ENCODE measurements around the gene RSPRY1.
A peak's percentile ranks its signal among the peaks of the same experiment; 100 is the strongest.

The RSPRY1 gene

DNA sequence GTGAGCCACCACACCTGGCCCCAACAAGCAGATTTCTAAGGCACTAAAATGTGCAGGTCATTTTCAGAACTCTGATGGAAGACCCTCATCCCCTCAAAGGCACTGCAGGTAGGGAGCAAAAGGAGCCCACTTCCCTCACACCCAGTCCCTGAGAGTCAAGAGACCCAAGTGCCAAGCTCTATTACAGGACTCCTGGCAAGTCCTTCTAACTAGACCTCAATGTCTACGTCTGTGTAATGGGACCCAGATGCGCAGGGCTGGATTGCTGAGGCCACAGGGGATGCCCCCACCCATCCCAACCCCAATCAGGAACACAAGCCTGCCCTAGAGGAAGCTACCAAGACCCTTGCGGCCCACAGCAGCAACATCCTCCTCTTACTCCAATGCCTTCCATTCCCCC lies 95.7 kb downstream of the RSPRY1 start:
- no peak overlapping the region for H2AFZ ChIP-seq (ENCODE audit: low read depth, low read length)
- 92% methylated on average over 3 of the region's 3 CpGs for WGBS
- H2BK12ac ChIP-seq (ENCODE audit: low read length in 2 of 2): no peak overlapping the region
- H3K9me3 ChIP-seq (ENCODE audit: control insufficient read depth, low read length): no peaks in the 10 kb centered on the region
- no peak overlapping the region for H4K91ac ChIP-seq (ENCODE audit: low read length)
- no peak overlapping the region for H2BK15ac ChIP-seq (ENCODE audit: low read depth, poor library complexity, severe bottlenecking)
- no peak overlapping the region for H3K18ac ChIP-seq (ENCODE audit: low read depth in 1 of 2, low read length in 2 of 2)
- H3K4ac ChIP-seq (ENCODE audit: low read depth in 1 of 2, low read length in 2 of 2): no peak overlapping the region
- H3K4me3 ChIP-seq (ENCODE audit: insufficient read depth in 1 of 2, low read depth in 1 of 2, low read length in 2 of 2): no peak overlapping the region
- no peak overlapping the region for H2BK120ac ChIP-seq (ENCODE audit: low read depth, low read length)
- H2BK5ac ChIP-seq (ENCODE audit: low read depth, low read length, poor library complexity, severe bottlenecking): no peak overlapping the region
- no peak overlapping the region for H3K14ac ChIP-seq (ENCODE audit: low read length in 2 of 2)
- no peak overlapping the region for H3K9ac ChIP-seq (ENCODE audit: low read length)
- peak overlapping the region; percentile 10 for H2AK5ac ChIP-seq (ENCODE audit: low read length, severe bottlenecking)
- H3K4me2 ChIP-seq (ENCODE audit: low read length, poor library complexity, severe bottlenecking): no peak overlapping the region
- H3K27ac ChIP-seq (ENCODE audit: low read length, poor library complexity, severe bottlenecking): no peak overlapping the region
- H3K79me1 ChIP-seq (replicated peaks; ENCODE audit: low read length, poor library complexity, severe bottlenecking): peaks cover 2% of the 10 kb centered on the region
- peaks cover 22% of the 10 kb centered on the region for H3K4me1 ChIP-seq (ENCODE audit: control insufficient read depth, insufficient read depth, low read depth, low read length)
- no peak for DNase-seq
- no peak overlapping the region for H4K8ac ChIP-seq (ENCODE audit: low read length)
- H3K27me3 ChIP-seq (ENCODE audit: control insufficient read depth in 1 of 2, insufficient read depth in 1 of 2, low read length in 2 of 2): peaks cover 5 to 57% of the 10 kb centered on the region in 2 experiments
- no peaks in the 10 kb centered on the region for H3K36me3 ChIP-seq (ENCODE audit: control insufficient read depth in 1 of 2, insufficient read depth in 2 of 2, low read depth in 1 of 2, low read length in 2 of 2)
- no peak overlapping the region for H3K23ac ChIP-seq (ENCODE audit: low read length in 2 of 2)

DNA sequence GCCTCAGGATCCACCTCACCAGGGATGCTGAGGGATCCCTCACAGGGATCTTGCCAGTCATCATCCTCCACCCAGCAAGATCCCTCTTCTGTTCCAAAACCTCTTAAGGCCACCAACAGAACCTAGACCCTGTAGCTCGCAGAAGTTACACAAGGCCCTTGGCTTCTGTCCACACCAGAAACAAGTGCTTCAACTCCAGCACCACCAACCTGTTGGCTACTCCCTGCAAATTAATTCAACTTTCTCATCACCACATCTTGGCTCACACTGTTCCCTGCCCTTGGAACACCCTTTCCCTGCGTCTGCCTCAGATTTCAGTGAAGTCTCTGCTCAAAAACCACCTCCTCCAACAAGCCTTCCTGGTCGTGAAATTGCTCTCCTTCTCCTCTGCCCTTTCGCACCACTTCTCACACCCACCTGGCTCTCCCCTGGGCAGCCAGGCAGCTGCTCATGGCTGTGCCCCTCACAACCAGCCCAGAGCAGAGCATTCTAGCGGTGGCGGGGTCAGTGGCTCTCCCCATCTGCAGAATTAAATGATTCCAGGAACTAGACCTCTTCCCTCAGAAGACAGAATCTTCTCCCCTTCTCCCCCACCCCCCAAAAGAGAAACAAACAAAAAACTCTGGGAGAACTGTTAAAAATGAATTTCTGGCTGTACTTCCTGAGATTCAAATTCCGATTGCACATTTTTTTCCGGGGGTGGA lies 96.5 kb downstream of the RSPRY1 start:
- no peaks in the 10 kb centered on the region for H3K9me3 ChIP-seq (ENCODE audit: control insufficient read depth, low read length)
- H3K27ac ChIP-seq (ENCODE audit: low read length, poor library complexity, severe bottlenecking): no peak overlapping the region
- no peak overlapping the region for H2BK15ac ChIP-seq (ENCODE audit: low read depth, poor library complexity, severe bottlenecking)
- peaks cover 22% of the 10 kb centered on the region for H3K4me1 ChIP-seq (ENCODE audit: control insufficient read depth, insufficient read depth, low read depth, low read length)
- 87% methylated on average over 8 of the region's 8 CpGs for WGBS
- no peak overlapping the region for H3K4me3 ChIP-seq (ENCODE audit: insufficient read depth in 1 of 2, low read depth in 1 of 2, low read length in 2 of 2)
- no peak for DNase-seq
- peaks cover 5 to 57% of the 10 kb centered on the region in 2 experiments for H3K27me3 ChIP-seq (ENCODE audit: control insufficient read depth in 1 of 2, insufficient read depth in 1 of 2, low read length in 2 of 2)
- H3K14ac ChIP-seq (ENCODE audit: low read length in 2 of 2): no peak overlapping the region
- peak overlapping the region; percentile 1 for H2AK5ac ChIP-seq (ENCODE audit: low read length, severe bottlenecking)
- no peaks in the 10 kb centered on the region for H3K36me3 ChIP-seq (ENCODE audit: control insufficient read depth in 1 of 2, insufficient read depth in 2 of 2, low read depth in 1 of 2, low read length in 2 of 2)
- no peak overlapping the region for H3K23ac ChIP-seq (ENCODE audit: low read length in 2 of 2)
- peaks cover 2% of the 10 kb centered on the region for H3K79me1 ChIP-seq (replicated peaks; ENCODE audit: low read length, poor library complexity, severe bottlenecking)
- no peak overlapping the region for H4K8ac ChIP-seq (ENCODE audit: low read length)
- no peak overlapping the region for H3K4me2 ChIP-seq (ENCODE audit: low read length, poor library complexity, severe bottlenecking)
- no peak overlapping the region for H3K4ac ChIP-seq (ENCODE audit: low read depth in 1 of 2, low read length in 2 of 2)
- H3K18ac ChIP-seq (ENCODE audit: low read depth in 1 of 2, low read length in 2 of 2): no peak overlapping the region
- H3K9ac ChIP-seq (ENCODE audit: low read length): no peak overlapping the region
- H2BK120ac ChIP-seq (ENCODE audit: low read depth, low read length): no peak overlapping the region
- H2AFZ ChIP-seq (ENCODE audit: low read depth, low read length): no peak overlapping the region
- no peak overlapping the region for H2BK12ac ChIP-seq (ENCODE audit: low read length in 2 of 2)
- no peak overlapping the region for H4K91ac ChIP-seq (ENCODE audit: low read length)
- no peak overlapping the region for H2BK5ac ChIP-seq (ENCODE audit: low read depth, low read length, poor library complexity, severe bottlenecking)

DNA sequence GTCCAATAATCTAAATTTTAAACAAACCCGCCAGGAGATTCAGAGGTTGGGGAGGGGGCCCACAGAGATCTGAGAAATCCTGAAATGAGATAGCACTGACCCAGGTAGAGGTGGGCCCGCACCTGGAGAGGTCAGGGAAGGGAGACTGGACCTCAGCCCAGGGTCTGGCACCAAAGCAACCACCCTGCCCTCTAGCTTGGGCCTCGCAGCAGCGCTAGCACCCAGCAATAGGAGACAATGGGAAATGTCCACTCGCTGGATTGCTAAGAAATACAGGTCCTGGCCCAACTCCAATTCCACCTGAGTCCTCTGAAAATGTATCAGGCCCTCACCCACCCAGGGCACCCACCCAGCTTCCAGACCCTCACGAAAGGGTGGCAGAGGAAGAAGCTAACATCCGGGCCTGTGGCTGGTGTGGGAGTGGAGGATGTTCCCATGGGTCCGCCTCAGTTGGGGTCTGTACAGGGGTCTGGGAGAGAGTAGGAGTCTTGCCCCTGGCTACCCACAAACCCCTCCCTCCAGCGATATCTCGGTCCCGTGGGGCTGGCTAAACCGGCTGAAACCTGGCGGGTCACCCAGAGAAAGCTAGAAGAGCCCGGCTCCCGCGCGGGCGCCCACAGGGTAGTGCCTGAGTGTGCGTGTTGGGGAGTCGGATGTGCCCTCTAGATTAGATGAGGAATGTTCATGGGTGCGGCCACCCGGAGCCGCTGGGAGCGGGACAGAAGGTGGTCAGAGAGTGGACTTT lies 97.3 kb downstream of the RSPRY1 start:
- H4K91ac ChIP-seq (ENCODE audit: low read length): no peak overlapping the region
- H3K27me3 ChIP-seq (ENCODE audit: control insufficient read depth in 1 of 2, insufficient read depth in 1 of 2, low read length in 2 of 2): peaks cover 5 to 57% of the 10 kb centered on the region in 2 experiments
- H3K4me2 ChIP-seq (ENCODE audit: low read length, poor library complexity, severe bottlenecking): no peak overlapping the region
- H3K4ac ChIP-seq (ENCODE audit: low read depth in 1 of 2, low read length in 2 of 2): no peak overlapping the region
- H3K79me1 ChIP-seq (replicated peaks; ENCODE audit: low read length, poor library complexity, severe bottlenecking): peaks cover 2% of the 10 kb centered on the region
- no peak overlapping the region for H2BK12ac ChIP-seq (ENCODE audit: low read length in 2 of 2)
- no peak overlapping the region for H2BK15ac ChIP-seq (ENCODE audit: low read depth, poor library complexity, severe bottlenecking)
- H3K18ac ChIP-seq (ENCODE audit: low read depth in 1 of 2, low read length in 2 of 2): no peak overlapping the region
- peak overlapping the region in 1 of 2 experiments; percentile 64 for H3K4me3 ChIP-seq (ENCODE audit: insufficient read depth in 1 of 2, low read depth in 1 of 2, low read length in 2 of 2)
- peaks cover 19% of the 10 kb centered on the region for H3K4me1 ChIP-seq (ENCODE audit: control insufficient read depth, insufficient read depth, low read depth, low read length)
- no peak overlapping the region for H2AFZ ChIP-seq (ENCODE audit: low read depth, low read length)
- no peak overlapping the region for H3K23ac ChIP-seq (ENCODE audit: low read length in 2 of 2)
- H3K36me3 ChIP-seq (ENCODE audit: control insufficient read depth in 1 of 2, insufficient read depth in 2 of 2, low read depth in 1 of 2, low read length in 2 of 2): no peaks in the 10 kb centered on the region
- peak overlapping the region; percentile 4 for H2AK5ac ChIP-seq (ENCODE audit: low read length, severe bottlenecking)
- no peak overlapping the region for H3K14ac ChIP-seq (ENCODE audit: low read length in 2 of 2)
- H3K9ac ChIP-seq (ENCODE audit: low read length): no peak overlapping the region
- no peak overlapping the region for H3K27ac ChIP-seq (ENCODE audit: low read length, poor library complexity, severe bottlenecking)
- no peak for DNase-seq
- no peak overlapping the region for H2BK120ac ChIP-seq (ENCODE audit: low read depth, low read length)
- H3K9me3 ChIP-seq (ENCODE audit: control insufficient read depth, low read length): no peaks in the 10 kb centered on the region
- no peak overlapping the region for H4K8ac ChIP-seq (ENCODE audit: low read length)
- no peak overlapping the region for H2BK5ac ChIP-seq (ENCODE audit: low read depth, low read length, poor library complexity, severe bottlenecking)
- WGBS: 65% methylated on average over 22 of the region's 24 CpGs

DNA sequence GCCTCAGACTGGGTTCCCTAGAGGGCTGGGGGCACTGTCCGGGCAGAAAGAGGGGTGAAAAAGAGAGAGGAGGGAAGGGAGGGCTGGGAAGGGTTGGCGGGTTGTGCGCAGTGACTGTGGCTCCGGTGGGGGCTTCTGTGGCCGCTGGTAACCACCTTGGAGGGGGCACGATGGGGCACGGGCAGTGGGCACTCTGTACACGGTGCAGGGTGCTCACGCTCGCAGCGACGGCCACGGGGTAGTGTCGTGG lies 97.8 kb downstream of the RSPRY1 start:
- Histone ChIP-seq H3K4me3 (ENCODE audit: insufficient read depth in 1 of 2, low read depth in 1 of 2, low read length in 2 of 2) (peak overlapping the region in 1 of 2 experiments; percentile 64), H2AK5ac (ENCODE audit: low read length, severe bottlenecking) (peak overlapping the region; percentile 4), H3K79me1 (replicated peaks; ENCODE audit: low read length, poor library complexity, severe bottlenecking) (peaks cover 2% of the 10 kb centered on the region), H2BK5ac (ENCODE audit: low read depth, low read length, poor library complexity, severe bottlenecking) (peak overlapping the region; percentile 10), H3K27me3 (ENCODE audit: control insufficient read depth in 1 of 2, insufficient read depth in 1 of 2, low read length in 2 of 2) (peaks cover 5 to 53% of the 10 kb centered on the region in 2 experiments), H3K4me1 (ENCODE audit: control insufficient read depth, insufficient read depth, low read depth, low read length) (peaks cover 14% of the 10 kb centered on the region), H3K18ac (ENCODE audit: low read depth in 1 of 2, low read length in 2 of 2) (no peak overlapping the region), H3K9me3 (ENCODE audit: control insufficient read depth, low read length) (no peaks in the 10 kb centered on the region), H4K8ac (ENCODE audit: low read length) (no peak overlapping the region), H3K23ac (ENCODE audit: low read length in 2 of 2) (no peak overlapping the region), H3K4me2 (ENCODE audit: low read length, poor library complexity, severe bottlenecking) (peak overlapping the region; percentile 88), H3K36me3 (ENCODE audit: control insufficient read depth in 1 of 2, insufficient read depth in 2 of 2, low read depth in 1 of 2, low read length in 2 of 2) (no peaks in the 10 kb centered on the region), H3K9ac (ENCODE audit: low read length) (no peak overlapping the region), H3K4ac (ENCODE audit: low read depth in 1 of 2, low read length in 2 of 2) (no peak overlapping the region), H2AFZ (ENCODE audit: low read depth, low read length) (no peak overlapping the region), H3K14ac (ENCODE audit: low read length in 2 of 2) (no peak overlapping the region), H2BK12ac (ENCODE audit: low read length in 2 of 2) (no peak overlapping the region), H3K27ac (ENCODE audit: low read length, poor library complexity, severe bottlenecking) (no peak overlapping the region), H2BK120ac (ENCODE audit: low read depth, low read length) (peak overlapping the region; percentile 55), H4K91ac (ENCODE audit: low read length) (peak overlapping the region; percentile 54), H2BK15ac (ENCODE audit: low read depth, poor library complexity, severe bottlenecking) (no peak overlapping the region)
- DNase-seq: no peak
- 26% methylated on average over 14 of the region's 14 CpGs for WGBS

All from mesenchymal stem cell (in vitro differentiated cells and primary cell).